DOHH2 (cell line): ENCODE data around the gene ANKRD26.

Experiments
- EZH2phosphoT487 ChIP-seq: fragments of 200-600 bp; sonication (generic); IDR thresholded peaks from 2 replicates; pipeline ENCODE4 v1.6.1; 2017; ENCODE audit warnings: borderline replicate concordance, mild to moderate bottlenecking, antibody characterized with exemption, low read length, moderate library complexity, mixed read lengths
- TF ChIP-seq, protein P1 (sequence below): fragments of 200-600 bp; sonication (generic); IDR thresholded peaks from one replicate; pipeline ENCODE4 v1.5.1; 2014; ENCODE audit warnings: antibody characterized with exemption, mild to moderate bottlenecking, low read depth, low read length; ENCODE audit not compliant: poor library complexity, severe bottlenecking

GRCh38 chr10:27100813-27101347 is 586 bp upstream of the ANKRD26 start:
- TF ChIP-seq, protein P1, sequence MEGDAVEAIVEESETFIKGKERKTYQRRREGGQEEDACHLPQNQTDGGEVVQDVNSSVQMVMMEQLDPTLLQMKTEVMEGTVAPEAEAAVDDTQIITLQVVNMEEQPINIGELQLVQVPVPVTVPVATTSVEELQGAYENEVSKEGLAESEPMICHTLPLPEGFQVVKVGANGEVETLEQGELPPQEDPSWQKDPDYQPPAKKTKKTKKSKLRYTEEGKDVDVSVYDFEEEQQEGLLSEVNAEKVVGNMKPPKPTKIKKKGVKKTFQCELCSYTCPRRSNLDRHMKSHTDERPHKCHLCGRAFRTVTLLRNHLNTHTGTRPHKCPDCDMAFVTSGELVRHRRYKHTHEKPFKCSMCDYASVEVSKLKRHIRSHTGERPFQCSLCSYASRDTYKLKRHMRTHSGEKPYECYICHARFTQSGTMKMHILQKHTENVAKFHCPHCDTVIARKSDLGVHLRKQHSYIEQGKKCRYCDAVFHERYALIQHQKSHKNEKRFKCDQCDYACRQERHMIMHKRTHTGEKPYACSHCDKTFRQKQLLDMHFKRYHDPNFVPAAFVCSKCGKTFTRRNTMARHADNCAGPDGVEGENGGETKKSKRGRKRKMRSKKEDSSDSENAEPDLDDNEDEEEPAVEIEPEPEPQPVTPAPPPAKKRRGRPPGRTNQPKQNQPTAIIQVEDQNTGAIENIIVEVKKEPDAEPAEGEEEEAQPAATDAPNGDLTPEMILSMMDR, result no peak
- no peak for TF ChIP-seq EZH2phosphoT487
